NOMO-1 treated with DMSO at 0.1 percent for 48 hours (cell line): Measurements from ENCODE around the gene SIRPD.
"Not testable (repeated sequence)": the region's sequence is repeated elsewhere in the genome, so short reads cannot be mapped to it uniquely, and the experiment has no call there.

Experiments used
- DNase-seq: peaks from one replicate; lab custom pipeline; 2025; ENCODE audit not compliant: unreplicated experiment; lab: John Stamatoyannopoulos, UW

Gene SIRPD

GRCh38 chr20:1557605-1558004 lies at the start of gene SIRPD:
TSS of gene SIRPD (minus strand) at chr20:1557705. CDS start at chr20:1557653, 52 bp downstream.
- no peak for DNase-seq

- no peak for DNase-seq
These were observed 43.2 kb upstream of the SIRPD start for GRCh38 chr20:1600736-1601135.

- no peak for DNase-seq
These were observed 37.8 kb upstream of the SIRPD start for GRCh38 chr20:1595333-1595732.

GRCh38 chr20:1588533-1589460 lies 31.3 kb upstream of the SIRPD start:
- DNase-seq: no peak

- no peak for DNase-seq
These were observed 30.5 kb upstream of the SIRPD start for GRCh38 chr20:1587781-1588532.

- DNase-seq: no peak
These were observed 22.0 kb upstream of the SIRPD start for GRCh38 chr20:1579488-1579887.

- no peak for DNase-seq
These were observed 20.4 kb upstream of the SIRPD start for GRCh38 chr20:1577906-1578305.

- not testable (repeated sequence) for DNase-seq
These were observed 19.8 kb upstream of the SIRPD start for GRCh38 chr20:1577313-1577712.

- DNase-seq: no peak
These were observed 19.1 kb upstream of the SIRPD start for GRCh38 chr20:1576641-1577040.

- DNase-seq: not testable (repeated sequence)
These were observed 18.5 kb upstream of the SIRPD start for GRCh38 chr20:1576003-1576402.

GRCh38 chr20:1571583-1571982 lies 14.1 kb upstream of the SIRPD start:
- DNase-seq: not testable (repeated sequence)

- peak; percentile 78 for DNase-seq
These were observed 11.9 kb upstream of the SIRPD start for GRCh38 chr20:1569415-1569881.

GRCh38 chr20:1568163-1568490 lies 10.6 kb upstream of the SIRPD start:
- DNase-seq: no peak

GRCh38 chr20:1567392-1568162 lies 10.1 kb upstream of the SIRPD start:
- DNase-seq: peak; percentile 76

- DNase-seq: no peak
These were observed 9.2 kb upstream of the SIRPD start for GRCh38 chr20:1566701-1567100.

GRCh38 chr20:1565461-1565860 lies 8.0 kb upstream of the SIRPD start:
- DNase-seq: no peak

- no peak for DNase-seq
These were observed 6.1 kb upstream of the SIRPD start for GRCh38 chr20:1563598-1563997.

- peak; percentile 79 for DNase-seq
These were observed 5.1 kb upstream of the SIRPD start for GRCh38 chr20:1562622-1563021.

- no peak for DNase-seq
These were observed 3.8 kb upstream of the SIRPD start for GRCh38 chr20:1561350-1561749.

GRCh38 chr20:1555952-1556351 lies 1.6 kb downstream of the SIRPD start:
- no peak for DNase-seq

GRCh38 chr20:1539816-1540419 lies 17.6 kb downstream of the SIRPD start:
- no peak for DNase-seq
